SK-N-SH (cell line): Measurements from ENCODE around the gene COPS9. TPM values are rescaled to one million over a fixed set of nuclear protein-coding genes. Genes with fewer than 3 reads are reported as not detected.

Experiments
- CTCF ChIA-PET: fragments of 300-600, 350-600 bp; formaldehyde crosslinking; extraction: SDS; loops from one replicate; lab custom pipeline; 2021; lab: Yijun Ruan, JAX
- POLR2A ChIA-PET: fragments of 350-600 bp; sonication (Branson Sonifier 250); formaldehyde crosslinking; extraction: SDS; loops from one replicate; lab custom pipeline; 2020; ENCODE audit warnings: antibody characterized with exemption, inconsistent platforms; lab: Yijun Ruan, JAX
- DNase-seq: peaks from one replicate; pipeline ENCODE4 v3.0.0; 2012
- H2AFZ ChIP-seq: fragments of 200-600 bp; sonication (generic); 2 replicates; pipeline ENCODE4 v1.8.1; 2016; ENCODE audit warnings: antibody characterized with exemption, mild to moderate bottlenecking, low read depth
- H3F3A ChIP-seq: fragments of 200-600 bp; sonication (generic); replicated peaks from 2 replicates; pipeline ENCODE3; 2016; ENCODE audit warnings: antibody characterized with exemption, mild to moderate bottlenecking; ENCODE audit not compliant: insufficient read depth
- H3K27ac ChIP-seq, 2 experiments: fragments of 200-500 bp in 1 of 2; fragments of 200-600 bp in 1 of 2; sonication (Bioruptor generic) in 1 of 2; sonication (generic), shearing (Covaris generic) in 1 of 2; 2 replicates each; pipeline versions ENCODE4 v1.5.1 to v1.6.1; 2014 to 2016; ENCODE audit warnings: low read depth in 2 of 2, inconsistent platforms in 1 of 2, low read length in 1 of 2, mild to moderate bottlenecking in 1 of 2, mixed read lengths in 1 of 2
- H3K27me3 ChIP-seq: fragments of 200-600 bp; sonication (generic), shearing (Covaris generic); 2 replicates; pipeline ENCODE4 v1.6.1; 2016; ENCODE audit warnings: mixed run types; ENCODE audit not compliant: insufficient read depth
- H3K36me3 ChIP-seq, 2 experiments: fragments of 200-500 bp in 1 of 2; fragments of 200-600 bp in 1 of 2; sonication (Bioruptor generic) in 1 of 2; sonication (generic) in 1 of 2; replicated peaks in 1 of 2; 2 replicates each; pipeline versions ENCODE3 to v1.5.1; 2014 to 2016; ENCODE audit warnings: low read length in 1 of 2, mild to moderate bottlenecking in 1 of 2; ENCODE audit not compliant: insufficient read depth in 2 of 2, control insufficient read depth in 1 of 2
- H3K4me1 ChIP-seq, 2 experiments: fragments of 200-500 bp in 1 of 2; fragments of 200-600 bp in 1 of 2; sonication (Bioruptor generic) in 1 of 2; sonication (generic), shearing (Covaris generic) in 1 of 2; 2 replicates each; pipeline versions ENCODE4 v1.5.1 to v1.6.1; 2014 to 2016; ENCODE audit warnings: low read depth in 1 of 2, low read length in 1 of 2, mixed run types in 1 of 2; ENCODE audit not compliant: insufficient read depth in 2 of 2, control insufficient read depth in 1 of 2
- H3K4me2 ChIP-seq: fragments of 200-600 bp; sonication (generic), shearing (Covaris generic); 2 replicates; pipeline ENCODE4 v1.6.1; 2017; ENCODE audit warnings: mixed run types
- H3K4me3 ChIP-seq, 2 experiments: fragments of 200-500 bp in 1 of 2; fragments of 200-600 bp in 1 of 2; sonication (Bioruptor generic) in 1 of 2; sonication (generic), shearing (Covaris generic) in 1 of 2; 2 replicates each; pipeline versions ENCODE4 v1.5.1 to v1.8.1; 2014 to 2016; ENCODE audit warnings: low read depth in 2 of 2, inconsistent platforms in 1 of 2, low read length in 1 of 2, mild to moderate bottlenecking in 1 of 2, mixed read lengths in 1 of 2, moderate library complexity in 1 of 2
- H3K79me2 ChIP-seq: fragments of 200-600 bp; sonication (generic); 2 replicates; pipeline ENCODE4 v1.8.1; 2017; ENCODE audit warnings: mild to moderate bottlenecking; ENCODE audit not compliant: insufficient read depth
- H3K9ac ChIP-seq: fragments of 200-600 bp; sonication (generic); 2 replicates; pipeline ENCODE4 v1.6.1; 2017; ENCODE audit warnings: mixed run types
- H3K9me2 ChIP-seq: fragments of 200-600 bp; sonication (generic); 2 replicates; pipeline ENCODE4 v1.6.1; 2017; ENCODE audit warnings: mixed run types
- H3K9me3 ChIP-seq: fragments of 200-600 bp; sonication (generic); 2 replicates; pipeline ENCODE4 v1.6.1; 2017; ENCODE audit warnings: mixed run types, mild to moderate bottlenecking, moderate library complexity
- H4K20me1 ChIP-seq: fragments of 200-600 bp; sonication (generic); 2 replicates; pipeline ENCODE4 v1.6.1; 2017; ENCODE audit warnings: mild to moderate bottlenecking, mixed run types; ENCODE audit not compliant: insufficient read depth
- CTCF ChIP-seq: fragments of 200-600 bp; sonication (generic); IDR thresholded peaks from 2 replicates; pipeline ENCODE4 v1.6.1; 2017; ENCODE audit warnings: antibody characterized with exemption, mild to moderate bottlenecking, moderate library complexity
- FOXM1 ChIP-seq: IDR thresholded peaks from 2 replicates; pipeline ENCODE4 v1.4.0; 2012; ENCODE audit warnings: low read depth, mild to moderate bottlenecking
- GATA2 ChIP-seq: sonication (generic); formaldehyde crosslinking; IDR thresholded peaks from 2 replicates; pipeline ENCODE4 v1.5.0; 2020; ENCODE audit warnings: mild to moderate bottlenecking, missing genetic modification reagents
- IRF3 ChIP-seq: fragments of 150-350 bp; IDR thresholded peaks from 2 replicates; pipeline ENCODE4 v1.6.1; 2016; ENCODE audit warnings: mild to moderate bottlenecking, low read depth, low read length
- JUND ChIP-seq: IDR thresholded peaks from 2 replicates; pipeline ENCODE4 v1.4.0; 2012
- NFIC ChIP-seq: IDR thresholded peaks from 2 replicates; pipeline ENCODE4 v1.4.0; 2012; ENCODE audit warnings: borderline replicate concordance
- POLR2AphosphoS5 ChIP-seq: IDR thresholded peaks from 2 replicates; pipeline ENCODE4 v1.6.1; 2012; ENCODE audit warnings: low read depth, low read length
- REST ChIP-seq: IDR thresholded peaks from 2 replicates; pipeline ENCODE4 v1.6.1; 2012; ENCODE audit warnings: mild to moderate bottlenecking, low read depth, low read length, moderate library complexity
- RFX5 ChIP-seq: IDR thresholded peaks from 2 replicates; pipeline ENCODE4 v1.6.1; 2012; ENCODE audit warnings: mild to moderate bottlenecking, improper control_type of control experiment, low read length
- RXRA ChIP-seq: IDR thresholded peaks from 2 replicates; pipeline ENCODE4 v1.4.0; 2012; ENCODE audit warnings: low read depth, mild to moderate bottlenecking, borderline replicate concordance
- SIN3A ChIP-seq: IDR thresholded peaks from 2 replicates; pipeline ENCODE4 v1.6.1; 2012; ENCODE audit warnings: low read depth, mild to moderate bottlenecking, low read length, moderate library complexity, borderline replicate concordance
- TEAD4 ChIP-seq: IDR thresholded peaks from 2 replicates; pipeline ENCODE4 v1.4.0; 2012; ENCODE audit warnings: mild to moderate bottlenecking, borderline replicate concordance; ENCODE audit not compliant: insufficient read depth
- USF2 ChIP-seq: fragments of 150-350 bp; IDR thresholded peaks from 2 replicates; pipeline ENCODE4 v1.6.1; 2017; ENCODE audit warnings: antibody characterized with exemption, low read length, low read depth, borderline replicate concordance
- YY1 ChIP-seq: IDR thresholded peaks from 2 replicates; pipeline ENCODE4 v1.4.0; 2012; ENCODE audit warnings: low read depth, mild to moderate bottlenecking
- WGBS: methylation state at CpG from one replicate; pipeline ENCODE4 v1.1.6; 2017; ENCODE audit warnings: low lambda C conversion rate; 5-methylcytosine and 5-hydroxymethylcytosine counted together
- polyA plus RNA-seq, 3 experiments: library from polyadenylated mRNA; depleted of rRNA; stranded (reverse); fragments of >200 nt; gene quantifications; 2 replicates each; pipeline ENCODE4 v1.2.3, GENCODE V29; 2012

The COPS9 gene
- polyA plus RNA-seq, 1 of the 3 experiments (the other 2 are of a cell fraction): 717 TPM

GRCh38 chr2:240136671-240137292, 677 bp upstream of the COPS9 start:
- Histone ChIP-seq H3K79me2 (peaks cover 40% of the 10 kb centered on the region), H3K9me3 (no peaks in the 10 kb centered on the region), H4K20me1 (peaks cover 12% of the 10 kb centered on the region), H3K4me3 (peak overlapping the region; percentile 81 to 99), H3K9ac (peak overlapping the region; percentile 89), H3K4me2 (peak overlapping the region; percentile 97), H3K27me3 (no peaks in the 10 kb centered on the region; the same call in 1 of the 2 replicates), H3K9me2 (no peaks in the 10 kb centered on the region), H2AFZ (peak overlapping the region; percentile 96; the same call in 1 of the 2 replicates), H3K27ac (no peak overlapping the region; a peak in 1 of 4 replicates), H3K4me1 (peaks cover 11 to 18% of the 10 kb centered on the region in 2 experiments; a peak in 2 of 4 replicates), H3F3A (no peaks in the 10 kb centered on the region), H3K36me3 (peaks cover 10 to 22% of the 10 kb centered on the region in 2 experiments)
- ChIA-PET CTCF (no interaction called here), POLR2A (no interaction called here)
- TF ChIP-seq TEAD4 (no peak), POLR2AphosphoS5 (no peak), RXRA (no peak), USF2 (no peak), JUND (no peak), FOXM1 (no peak), REST (no peak), RFX5 (no peak), GATA2 (no peak), SIN3A (no peak), NFIC (no peak), IRF3 (no peak), CTCF (no peak), YY1 (no peak)
- no peak for DNase-seq
- 60% methylated on average over 31 of the region's 36 CpGs for WGBS
